WERI-Rb-1 (cell line): ENCODE measurements around the gene CSNK2A1.

Experiments
- DNase-seq: peaks from one replicate; pipeline ENCODE4 v3.0.0-alpha.2; 2020
- H3K27ac ChIP-seq: fragments of 250-450 bp; sonication (Bioruptor Pico); 2 replicates; pipeline ENCODE4 v1.5.1; 2020; ENCODE audit warnings: mild to moderate bottlenecking, moderate library complexity
- H3K27me3 ChIP-seq: fragments of 250-450 bp; sonication (Bioruptor Pico); 2 replicates; pipeline ENCODE4 v1.5.1; 2021; ENCODE audit warnings: mild to moderate bottlenecking, low read depth, moderate library complexity; ENCODE audit not compliant: insufficient read depth, severe bottlenecking
- H3K36me3 ChIP-seq: fragments of 250-450 bp; sonication (Bioruptor Pico); 2 replicates; pipeline ENCODE4 v1.5.1; 2020; ENCODE audit warnings: mild to moderate bottlenecking, moderate library complexity
- H3K4me3 ChIP-seq: 2 replicates; pipeline ENCODE4 v1.5.1; 2011; ENCODE audit warnings: low read depth, mild to moderate bottlenecking, control low read depth, low read length
- H3K9me3 ChIP-seq: fragments of 250-450 bp; sonication (Bioruptor Pico); 2 replicates; pipeline ENCODE4 v1.5.1; 2021; ENCODE audit warnings: mild to moderate bottlenecking, moderate library complexity; ENCODE audit not compliant: severe bottlenecking
- CTCF ChIP-seq: IDR thresholded peaks from 2 replicates; pipeline ENCODE4 v1.5.1; 2011; ENCODE audit warnings: low read depth, mild to moderate bottlenecking, control low read depth, inconsistent platforms, low read length

The CSNK2A1 gene

GRCh38 chr20:472137-472846 is 71.3 kb downstream of the CSNK2A1 start:
- Histone ChIP-seq H3K4me3 (no peak overlapping the region), H3K36me3 (peaks cover 12% of the 10 kb centered on the region), H3K27ac (no peak overlapping the region), H3K27me3 (no peaks in the 10 kb centered on the region), H3K9me3 (peaks cover 36% of the 10 kb centered on the region)
- DNase-seq: no peak
- TF ChIP-seq CTCF: no peak

- no peak overlapping the region for H3K27ac ChIP-seq
- no peak overlapping the region for H3K4me3 ChIP-seq
- DNase-seq: no peak
- H3K9me3 ChIP-seq: peaks cover 39% of the 10 kb centered on the region
- H3K36me3 ChIP-seq: peaks cover 8% of the 10 kb centered on the region
- H3K27me3 ChIP-seq: no peaks in the 10 kb centered on the region
- TF ChIP-seq CTCF: no peak
These were observed 73.7 kb downstream of the CSNK2A1 start for GRCh38 chr20:469746-470490.

- H3K27ac ChIP-seq: no peak overlapping the region
- DNase-seq: no peak
- H3K36me3 ChIP-seq: no peaks in the 10 kb centered on the region
- TF ChIP-seq CTCF: no peak
- peaks cover 37% of the 10 kb centered on the region for H3K9me3 ChIP-seq
- no peaks in the 10 kb centered on the region for H3K27me3 ChIP-seq
- no peak overlapping the region for H3K4me3 ChIP-seq
These were observed 75.8 kb downstream of the CSNK2A1 start for GRCh38 chr20:467755-468154.

- no peaks in the 10 kb centered on the region for H3K36me3 ChIP-seq
- H3K27ac ChIP-seq: peak within 1 kb of the TSS; percentile 82
- TF ChIP-seq CTCF: peak; percentile 24; the same call in 1 of the 2 replicates
- peak within 1 kb of the TSS; percentile 83 for H3K4me3 ChIP-seq
- no peaks in the 10 kb centered on the region for H3K27me3 ChIP-seq
- peaks cover 4% of the 10 kb centered on the region for H3K9me3 ChIP-seq
- DNase-seq: peak; percentile 83
These were observed 81.2 kb downstream of the CSNK2A1 start, which contains the start of gene TBC1D20 for GRCh38 chr20:462199-462991. TBC1D20 (minus strand) TSS chr20:462533; CDS start chr20:462405, 128 bp downstream.

- peak overlapping the region; percentile 82 for H3K27ac ChIP-seq
- no peak for TF ChIP-seq CTCF
These were observed 82.1 kb downstream of the CSNK2A1 start for GRCh38 chr20:461254-462198.

More at GRCh38 chr20:461254-462198, 82.1 kb downstream of the CSNK2A1 start:
- Histone ChIP-seq H3K36me3 (no peaks in the 10 kb centered on the region), H3K27me3 (no peaks in the 10 kb centered on the region), H3K4me3 (peak overlapping the region; percentile 83), H3K9me3 (no peaks in the 10 kb centered on the region)
- peak; percentile 51 for DNase-seq
